ENCODE measurements around the gene POLR2L. TPM values are rescaled to one million over a fixed set of nuclear protein-coding genes. Genes with fewer than 3 reads are reported as not detected.

Gene POLR2L
- total RNA-seq, 2 donors from 2014 or later, result 64.5 to 91.1 TPM

DNA sequence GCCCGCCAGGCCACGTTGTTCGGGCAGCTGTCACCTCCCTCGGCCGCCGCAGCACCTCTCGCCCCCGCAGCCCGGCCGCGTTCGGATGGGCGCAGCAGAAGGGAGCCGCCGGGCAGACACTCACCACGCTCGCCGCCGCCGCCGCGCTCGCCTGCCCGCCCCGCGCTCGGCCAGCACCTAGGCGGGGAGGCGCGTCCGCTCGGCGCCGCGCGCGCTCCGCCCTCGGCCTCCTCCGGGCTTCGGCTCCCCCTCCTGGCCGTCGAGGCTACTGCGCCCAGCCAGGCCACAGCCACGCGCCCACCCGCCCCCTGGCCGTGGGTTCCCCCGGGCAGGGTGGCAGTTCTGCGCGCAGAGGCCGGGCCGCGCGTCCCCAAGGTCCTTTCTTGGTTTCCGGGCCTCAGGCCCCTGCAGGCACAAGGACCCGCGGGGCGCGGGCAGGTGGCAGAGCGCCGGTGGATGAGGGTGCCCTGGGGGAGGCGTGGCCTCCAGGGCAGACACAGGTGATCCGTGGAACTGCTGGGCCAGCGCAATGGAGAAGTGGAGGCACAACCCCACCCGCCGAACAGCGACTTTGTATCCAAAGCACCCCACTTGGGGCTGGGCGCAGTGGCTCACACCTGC lies 44.1 kb downstream of the POLR2L start, which contains the start of gene SLC25A22:
TSS of gene SLC25A22 (minus strand) at position 189 of the 621 bp plus-strand sequence. CDS start 3,275 bp downstream, outside the sequence.
- 8% methylated on average over 42 of the region's 69 CpGs for WGBS
- Histone ChIP-seq H3K36me3 (no peaks in the 10 kb centered on the region), H3K9me3 (no peaks in the 10 kb centered on the region), H3K4me1 (replicated peaks) (peaks cover 16% of the 10 kb centered on the region), H3K27me3 (replicated peaks; ENCODE audit: insufficient read depth) (no peaks in the 10 kb centered on the region), H3K27ac (peak within 1 kb of the TSS; percentile 81 to 86), H3K4me3 (peak within 1 kb of the TSS; percentile 47 to 73)
- DNase-seq (ENCODE audit: low spot score), result peak; percentile 64
- TF ChIP-seq POLR2AphosphoS5 (IDR thresholded peaks at IDR 0.05), result no peak
- TF ChIP-seq, protein P1, sequence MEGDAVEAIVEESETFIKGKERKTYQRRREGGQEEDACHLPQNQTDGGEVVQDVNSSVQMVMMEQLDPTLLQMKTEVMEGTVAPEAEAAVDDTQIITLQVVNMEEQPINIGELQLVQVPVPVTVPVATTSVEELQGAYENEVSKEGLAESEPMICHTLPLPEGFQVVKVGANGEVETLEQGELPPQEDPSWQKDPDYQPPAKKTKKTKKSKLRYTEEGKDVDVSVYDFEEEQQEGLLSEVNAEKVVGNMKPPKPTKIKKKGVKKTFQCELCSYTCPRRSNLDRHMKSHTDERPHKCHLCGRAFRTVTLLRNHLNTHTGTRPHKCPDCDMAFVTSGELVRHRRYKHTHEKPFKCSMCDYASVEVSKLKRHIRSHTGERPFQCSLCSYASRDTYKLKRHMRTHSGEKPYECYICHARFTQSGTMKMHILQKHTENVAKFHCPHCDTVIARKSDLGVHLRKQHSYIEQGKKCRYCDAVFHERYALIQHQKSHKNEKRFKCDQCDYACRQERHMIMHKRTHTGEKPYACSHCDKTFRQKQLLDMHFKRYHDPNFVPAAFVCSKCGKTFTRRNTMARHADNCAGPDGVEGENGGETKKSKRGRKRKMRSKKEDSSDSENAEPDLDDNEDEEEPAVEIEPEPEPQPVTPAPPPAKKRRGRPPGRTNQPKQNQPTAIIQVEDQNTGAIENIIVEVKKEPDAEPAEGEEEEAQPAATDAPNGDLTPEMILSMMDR (IDR thresholded peaks at IDR 0.05), result peak; percentile 65 to 95 (median 88)
- intact Hi-C loops (cut with DNase I), result no loop called here

DNA sequence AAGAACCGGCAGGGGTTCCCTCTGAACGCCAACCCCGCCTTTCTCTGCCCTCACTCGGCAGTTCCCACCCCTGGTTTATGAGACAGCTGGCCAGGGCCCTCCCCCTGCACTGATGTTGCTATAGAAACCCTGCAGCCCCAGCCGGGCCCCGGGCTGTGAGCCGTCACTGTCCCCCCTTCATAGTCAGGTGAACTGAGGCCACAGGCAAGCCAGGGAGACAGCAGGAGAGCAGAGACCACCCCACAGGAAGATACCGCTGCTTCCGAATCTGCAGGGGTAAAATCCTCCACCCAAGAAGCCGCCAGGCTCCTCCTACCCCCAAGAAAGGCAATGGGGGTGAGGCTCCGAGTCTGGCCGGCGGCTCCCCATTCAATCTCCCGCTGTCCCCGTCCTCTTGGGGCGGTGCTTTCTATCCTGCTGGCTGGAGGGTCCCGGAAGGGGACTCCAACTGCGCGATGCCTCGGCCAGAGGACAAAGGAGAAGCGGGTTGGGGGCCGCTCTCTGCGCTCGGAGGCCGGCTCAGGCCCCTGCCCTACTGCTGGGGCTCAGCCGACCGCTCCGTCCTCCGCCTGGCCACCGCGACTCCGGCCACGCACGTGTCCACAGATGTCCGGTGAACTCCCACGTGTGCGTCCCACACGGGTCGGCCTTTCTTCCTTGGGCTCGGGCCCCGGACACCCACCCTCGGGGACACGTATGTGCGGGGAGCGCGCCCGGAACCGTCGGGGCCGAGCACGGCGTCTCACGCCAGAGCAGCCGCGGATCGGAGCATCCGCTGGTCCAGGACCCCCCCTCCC lies 44.8 kb downstream of the POLR2L start:
- Histone ChIP-seq H3K27ac (peak overlapping the region; percentile 81 to 86), H3K27me3 (replicated peaks; ENCODE audit: insufficient read depth) (no peaks in the 10 kb centered on the region), H3K36me3 (no peaks in the 10 kb centered on the region), H3K4me1 (replicated peaks) (peaks cover 16% of the 10 kb centered on the region), H3K4me3 (peak overlapping the region; percentile 47 to 73), H3K9me3 (no peaks in the 10 kb centered on the region)
- intact Hi-C loops (cut with DNase I), result no loop called here
- TF ChIP-seq, protein P1 (IDR thresholded peaks at IDR 0.05), result no peak
- TF ChIP-seq POLR2AphosphoS5 (IDR thresholded peaks at IDR 0.05), result peak; percentile 51
- TF ChIP-seq POLR2A (IDR thresholded peaks at IDR 0.05), result no peak
- peak; percentile 63 for DNase-seq (ENCODE audit: low spot score)
- under 1% methylated on average over 57 of the region's 57 CpGs for WGBS

DNA sequence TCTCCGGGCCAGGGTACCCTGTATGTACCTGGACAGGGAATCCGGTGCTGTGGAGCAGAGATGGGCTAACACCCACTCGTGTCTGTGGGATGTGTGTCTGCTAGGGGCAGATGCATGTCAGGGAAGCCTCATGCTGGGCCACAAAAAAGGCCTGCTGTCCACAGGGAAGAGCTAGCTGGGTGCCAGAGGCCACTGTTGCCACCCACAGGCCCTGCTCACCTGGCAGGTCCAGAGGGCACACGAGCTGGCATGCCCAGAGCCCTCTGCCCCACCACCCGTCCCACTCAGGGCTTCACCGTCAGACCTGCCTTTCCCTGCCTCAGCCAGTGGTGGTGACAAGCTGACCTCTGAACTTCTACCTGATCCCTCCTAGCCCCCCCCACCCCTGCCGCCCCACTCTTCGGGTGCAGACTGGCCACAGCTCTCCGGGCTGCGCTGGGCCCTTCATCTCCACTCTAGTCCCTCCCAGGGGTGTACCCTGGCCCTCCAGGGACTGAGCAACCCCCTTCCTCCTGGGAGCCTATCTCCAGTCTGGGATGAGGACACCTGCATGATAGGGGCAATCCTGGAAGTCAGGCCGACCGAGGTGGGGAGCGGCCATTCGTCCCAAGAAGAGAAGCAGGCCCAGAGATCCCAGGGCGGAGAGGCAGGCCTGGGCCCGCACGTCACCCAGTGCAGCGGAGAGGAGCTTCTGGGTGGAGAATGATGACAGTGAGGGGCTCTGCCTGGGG lies 45.6 kb downstream of the POLR2L start:
- Histone ChIP-seq H3K36me3 (no peaks in the 10 kb centered on the region), H3K4me1 (replicated peaks) (peaks cover 16% of the 10 kb centered on the region), H3K27me3 (replicated peaks; ENCODE audit: insufficient read depth) (no peaks in the 10 kb centered on the region), H3K27ac (peak overlapping the region; percentile 81 to 86), H3K4me3 (peak overlapping the region; percentile 47 to 73), H3K9me3 (no peaks in the 10 kb centered on the region)
- TF ChIP-seq, protein P1 (IDR thresholded peaks at IDR 0.05), result no peak
- TF ChIP-seq POLR2A (IDR thresholded peaks at IDR 0.05), result peak; percentile 15
- TF ChIP-seq POLR2AphosphoS5 (IDR thresholded peaks at IDR 0.05), result no peak
- no peak for DNase-seq (ENCODE audit: low spot score)
- intact Hi-C loops (cut with DNase I), result no loop called here
- 12% methylated on average over 18 of the region's 18 CpGs for WGBS

DNA sequence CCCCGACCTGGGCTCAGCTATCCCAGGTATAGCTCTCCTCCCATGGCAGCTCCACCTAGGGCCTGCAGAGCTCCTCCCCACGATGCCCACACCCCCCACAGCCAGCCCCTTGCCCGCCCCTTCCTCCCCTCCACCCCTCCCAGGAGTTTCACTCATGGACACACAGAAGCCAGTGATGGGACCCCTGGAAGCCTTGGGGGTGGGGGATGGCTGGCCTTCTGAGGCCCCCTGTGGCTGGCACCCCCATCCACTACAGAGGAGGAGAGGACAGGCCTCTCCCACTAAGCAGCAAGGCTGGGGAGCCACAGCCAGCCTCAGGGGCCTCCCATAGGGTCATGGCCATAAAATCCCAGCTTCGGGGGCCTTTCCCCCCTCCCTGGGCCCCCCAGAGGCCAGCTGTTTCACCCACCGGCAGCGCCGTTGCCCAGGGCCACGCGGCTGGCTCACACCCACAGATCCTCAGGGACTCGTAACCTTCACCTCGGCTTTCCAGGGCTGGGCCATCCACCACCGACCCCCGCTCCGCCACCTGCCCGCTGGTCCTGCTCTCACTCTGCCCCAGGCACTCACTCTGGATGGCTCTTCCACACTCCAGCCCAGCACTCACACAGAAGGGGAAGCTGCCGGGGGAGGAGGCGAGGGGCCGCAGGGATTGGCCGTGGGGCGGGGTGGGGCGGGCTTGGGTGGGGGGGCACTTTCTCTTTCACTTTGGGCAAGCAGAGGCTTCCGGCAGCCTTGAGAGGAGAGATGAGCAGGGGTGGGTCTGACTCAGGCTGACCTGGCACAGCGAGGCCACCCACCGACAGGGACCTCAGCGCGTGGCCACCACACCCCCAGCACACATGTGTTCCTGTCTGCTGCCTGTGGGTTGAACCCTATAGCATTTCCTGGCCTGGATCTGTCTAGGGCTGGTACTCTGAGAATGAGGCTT lies 46.4 kb downstream of the POLR2L start:
- H3K9me3 ChIP-seq, result no peaks in the 10 kb centered on the region
- H3K4me3 ChIP-seq, result peak overlapping the region; percentile 47 to 73
- H3K27ac ChIP-seq, result peak overlapping the region; percentile 81 to 86
- TF ChIP-seq POLR2AphosphoS5 (IDR thresholded peaks at IDR 0.05) (peak; percentile 16), POLR2A (IDR thresholded peaks at IDR 0.05) (no peak)
- TF ChIP-seq, protein P1 (IDR thresholded peaks at IDR 0.05), result no peak
- no peaks in the 10 kb centered on the region for H3K27me3 ChIP-seq (replicated peaks; ENCODE audit: insufficient read depth)
- intact Hi-C loops (cut with DNase I), result no loop called here
- WGBS, result 3% methylated on average over 25 of the region's 26 CpGs
- peak; percentile 69 for DNase-seq (ENCODE audit: low spot score)
- H3K4me1 ChIP-seq (replicated peaks), result peaks cover 16% of the 10 kb centered on the region
- no peaks in the 10 kb centered on the region for H3K36me3 ChIP-seq
